M059J (cell line): Measurements from ENCODE around the gene UBXN11. TPM values are rescaled to one million over a fixed set of nuclear protein-coding genes. Genes with fewer than 3 reads are reported as not detected.

ENCODE experiments used
- DNase-seq: peaks from one replicate; pipeline ENCODE4 v3.0.0-alpha.2; 2012; ENCODE audit warnings: low read depth
- total RNA-seq: library from RNA; depleted of rRNA; stranded (reverse); fragments of >200 nt; shearing (Covaris generic); gene quantifications from 2 replicates; pipeline ENCODE4 v1.2.3, GENCODE V29; 2014

UBXN11 gene
- total RNA-seq, 1 experiment from 2014 or later, result 4.1 TPM

- DNase-seq, result peak; percentile 45
Measured at GRCh38 chr1:26287033-26287711, 19.3 kb downstream of the UBXN11 start.

DNA sequence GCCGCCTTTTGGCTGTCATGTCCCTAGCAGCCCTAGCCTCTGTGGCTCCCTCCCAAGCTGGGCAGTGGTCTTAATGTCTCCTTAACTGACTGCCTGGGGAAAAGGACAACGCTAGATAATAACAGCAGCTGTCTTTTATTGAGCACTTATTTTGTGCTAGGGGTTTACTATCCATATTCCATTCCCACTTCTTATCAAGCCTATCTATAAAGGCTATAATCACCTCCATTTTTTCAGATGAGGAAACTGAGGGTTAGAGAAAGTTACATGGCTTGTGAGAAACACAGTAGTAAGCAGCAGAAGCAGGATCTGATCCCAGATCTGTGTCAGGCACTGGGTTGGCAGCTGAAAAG is 20.4 kb downstream of the UBXN11 start:
- no peak for DNase-seq

- DNase-seq, result peak; percentile 33
Measured at GRCh38 chr1:26285366-26286063, 20.9 kb downstream of the UBXN11 start.

GRCh38 chr1:26284597-26285347 is 21.7 kb downstream of the UBXN11 start:
- peak; percentile 99 for DNase-seq

DNA sequence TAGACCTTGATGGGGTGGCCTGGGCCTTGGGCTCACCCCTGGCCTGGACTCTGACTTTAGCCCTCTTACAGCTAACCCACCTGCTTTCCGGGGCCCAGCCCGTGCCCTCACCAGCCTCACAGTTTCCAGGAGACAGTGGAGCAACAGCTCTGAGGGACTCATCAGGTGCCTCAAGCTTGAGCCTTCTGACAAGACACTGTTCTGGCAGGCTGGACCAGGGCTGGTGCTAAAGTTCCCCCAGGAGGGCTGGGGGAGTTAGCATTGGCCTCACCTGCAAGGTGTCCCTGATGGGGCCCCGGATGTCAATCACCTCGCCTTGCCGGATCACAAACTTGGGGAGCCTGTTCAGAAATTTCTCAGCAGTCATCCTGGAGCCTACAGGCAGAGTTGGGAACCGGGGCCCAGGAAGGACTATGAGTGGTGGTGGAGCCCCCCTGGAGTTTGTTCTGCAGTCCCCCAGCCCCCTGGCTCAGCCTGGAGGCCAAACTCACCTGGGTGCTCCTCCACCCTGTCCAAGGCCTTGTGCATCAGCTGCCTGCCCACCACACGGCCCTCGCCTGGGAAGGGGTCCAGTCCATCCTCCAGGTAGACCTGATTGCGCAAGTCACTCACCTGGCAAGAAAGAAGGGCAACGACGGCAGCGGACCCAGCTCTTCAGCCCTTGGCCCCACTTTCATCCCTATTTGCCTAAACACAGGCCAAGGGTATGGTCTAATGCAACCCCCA is 22.4 kb downstream of the UBXN11 start:
- peak; percentile 21 for DNase-seq

GRCh38 chr1:26283279-26283853 is 23.1 kb downstream of the UBXN11 start:
- DNase-seq, result peak; percentile 46

GRCh38 chr1:26282401-26282918 is 24.0 kb downstream of the UBXN11 start:
- DNase-seq, result no peak

GRCh38 chr1:26281971-26282370 is 24.5 kb downstream of the UBXN11 start:
- peak; percentile 32 for DNase-seq

DNA sequence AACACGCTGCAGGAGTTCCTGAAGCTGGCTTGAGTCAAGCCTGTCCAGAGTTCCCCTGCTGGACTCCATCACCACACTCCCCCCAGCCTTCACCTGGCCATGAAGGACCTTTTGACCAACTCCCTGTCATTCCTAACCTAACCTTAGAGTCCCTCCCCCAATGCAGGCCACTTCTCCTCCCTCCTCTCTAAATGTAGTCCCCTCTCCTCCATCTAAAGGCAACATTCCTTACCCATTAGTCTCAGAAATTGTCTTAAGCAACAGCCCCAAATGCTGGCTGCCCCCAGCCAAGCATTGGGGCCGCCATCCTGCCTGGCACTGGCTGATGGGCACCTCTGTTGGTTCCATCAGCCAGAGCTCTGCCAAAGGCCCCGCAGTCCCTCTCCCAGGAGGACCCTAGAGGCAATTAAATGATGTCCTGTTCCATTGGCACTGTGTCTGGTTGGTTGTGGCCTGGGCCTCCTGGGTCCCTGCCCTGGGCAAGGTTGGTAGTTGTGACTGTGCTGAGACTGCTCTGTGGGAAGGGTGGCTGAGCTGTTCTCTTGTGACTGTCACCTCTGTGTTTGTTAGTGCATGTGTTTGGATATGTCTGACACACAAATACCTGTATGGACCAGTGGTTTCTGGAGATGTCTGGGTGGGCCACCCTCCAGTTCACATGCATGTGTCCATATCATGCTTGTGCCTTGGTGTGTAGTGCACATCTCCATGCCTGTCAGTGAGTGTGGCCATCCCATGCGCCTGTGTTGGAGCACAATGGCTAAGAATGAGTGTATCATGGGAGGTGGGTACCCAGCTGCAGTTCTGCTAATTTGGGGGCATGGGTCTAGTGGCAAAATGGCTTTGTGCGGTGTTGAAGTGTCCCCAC is 25.1 kb downstream of the UBXN11 start:
- DNase-seq, result peak; percentile 57

GRCh38 chr1:26280333-26281042 is 25.9 kb downstream of the UBXN11 start:
- DNase-seq, result peak; percentile 85

- DNase-seq, result peak; percentile 85
Measured at GRCh38 chr1:26279456-26280332, 26.7 kb downstream of the UBXN11 start, which contains the start of gene SH3BGRL3. TSS of gene SH3BGRL3 (plus strand) at chr1:26280086. CDS start at chr1:26280156, 70 bp downstream.

- peak; percentile 92 for DNase-seq
Measured at GRCh38 chr1:26278724-26279455, 27.5 kb downstream of the UBXN11 start.

DNA sequence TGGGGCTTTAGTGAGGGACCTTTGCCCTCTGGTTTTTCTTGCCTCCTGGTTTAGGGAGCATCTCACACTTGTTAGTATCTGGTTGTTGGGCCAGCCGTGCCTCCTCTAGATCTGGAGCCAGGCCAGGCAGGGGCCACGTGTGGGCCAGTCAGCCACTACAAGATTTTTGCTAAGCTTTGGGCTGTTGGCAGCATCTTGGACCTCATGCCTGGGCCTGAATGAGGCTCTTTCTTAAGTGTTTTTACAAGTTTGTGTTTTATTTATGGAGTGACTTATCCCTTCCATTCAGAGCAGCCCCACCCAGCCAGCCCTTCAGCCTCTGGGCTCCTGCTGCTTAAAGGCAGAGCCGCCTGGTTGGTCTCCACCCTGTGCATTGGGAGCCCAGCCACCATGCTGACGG is 28.1 kb downstream of the UBXN11 start:
- DNase-seq, result peak; percentile 82

GRCh38 chr1:26277719-26278118 is 28.7 kb downstream of the UBXN11 start:
- DNase-seq, result no peak

DNA sequence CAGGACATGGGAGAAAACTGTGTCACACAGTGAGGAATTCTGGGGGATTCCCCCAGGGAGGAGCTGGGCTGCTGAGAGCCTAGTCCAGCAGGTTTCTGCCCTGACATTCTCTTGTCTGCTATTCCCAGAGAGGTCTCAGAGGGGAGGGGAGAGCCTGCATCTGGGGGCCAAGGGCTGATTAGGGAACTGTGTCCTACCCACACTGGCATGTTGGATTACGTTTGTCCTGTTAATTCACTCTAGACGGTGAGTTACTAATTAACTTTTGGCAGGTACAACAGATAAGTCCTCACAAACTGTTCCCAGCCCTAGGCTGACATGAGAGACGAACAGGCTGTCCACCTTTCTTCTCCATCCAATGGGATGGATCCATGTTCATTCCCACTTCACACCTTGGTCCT is 29.2 kb downstream of the UBXN11 start:
- DNase-seq, result no peak

DNA sequence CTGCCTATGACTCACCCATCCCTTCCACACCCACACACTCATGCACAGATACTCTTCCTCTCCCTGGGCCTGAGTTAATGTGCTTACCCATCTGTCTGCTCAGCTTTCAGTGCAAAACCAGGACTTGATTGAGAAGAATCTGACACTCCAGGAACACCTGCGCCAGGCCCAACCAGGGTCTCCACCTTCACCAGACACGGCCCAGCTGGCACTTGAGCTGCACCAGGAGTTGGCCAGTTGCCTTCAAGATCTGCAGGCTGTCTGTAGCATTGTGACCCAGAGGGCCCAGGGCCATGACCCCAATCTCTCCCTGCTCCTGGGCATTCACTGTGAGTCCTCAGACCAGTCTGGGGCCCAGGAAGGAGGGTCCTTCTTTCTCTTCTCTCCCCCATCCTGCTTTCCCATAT is 30.0 kb downstream of the UBXN11 start:
- no peak for DNase-seq

DNA sequence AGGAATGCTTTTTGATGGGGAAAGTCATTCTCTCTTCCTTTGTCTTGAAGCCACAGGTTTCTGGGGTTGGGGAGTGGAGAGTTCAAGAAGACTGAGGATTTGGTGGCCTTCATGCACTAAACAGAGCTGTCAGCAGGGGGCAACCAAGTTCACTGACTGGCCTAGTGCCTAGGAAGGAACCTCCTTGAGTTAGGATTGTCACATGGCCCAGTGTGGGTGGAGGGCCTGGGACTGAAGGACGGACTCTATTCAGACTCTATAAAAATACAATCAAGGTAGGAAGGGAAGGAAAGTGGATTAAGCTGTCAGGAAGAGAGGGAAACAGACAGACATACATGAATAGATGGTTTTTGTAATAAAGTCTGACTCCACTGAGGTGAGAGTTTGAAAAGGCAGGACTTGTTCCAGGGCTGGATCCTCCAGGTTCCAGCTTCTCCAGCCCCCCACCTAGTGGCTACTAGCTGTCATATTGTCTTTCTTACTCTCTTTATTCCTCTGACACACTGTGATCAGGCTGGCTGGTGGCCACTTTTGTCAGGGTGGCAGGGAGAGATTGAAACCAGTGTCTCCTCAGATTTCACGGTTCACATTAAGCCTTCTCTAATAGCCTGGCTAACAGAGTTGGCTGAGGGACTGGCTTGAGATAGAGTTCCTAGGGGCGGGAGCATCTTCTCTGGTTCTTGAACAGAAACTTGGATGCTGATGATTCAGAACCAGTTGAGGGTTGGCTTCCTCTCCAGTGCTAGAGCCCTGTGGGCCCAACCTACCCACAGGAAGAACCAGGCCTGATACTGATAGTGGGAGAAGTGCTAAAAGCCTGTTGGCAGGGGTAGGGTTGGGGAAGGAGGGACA is 30.6 kb downstream of the UBXN11 start:
- peak; percentile 98 for DNase-seq
